HG03521 (cell line): Measurements from ENCODE around the gene NEK3.
"Not testable (repeated sequence)": the region's sequence is repeated elsewhere in the genome, so short reads cannot be mapped to it uniquely, and the experiment has no call there.

ENCODE experiments used
- ATAC-seq: cut with Tn5 transposase; IDR thresholded peaks from one replicate; pipeline ENCODE4 v1.9.1; 2021; ENCODE audit warnings: mild to moderate bottlenecking, moderate library complexity; ENCODE audit not compliant: unreplicated experiment

The NEK3 gene

GRCh38 chr13:52159159-52159982 is at the start of gene NEK3:
Gene NEK3 (minus strand): TSS chr13:52159597. CDS start chr13:52156191, 3,406 bp downstream.
- peak; percentile 71 for ATAC-seq

GRCh38 chr13:52208384-52208783 is 49.0 kb upstream of the NEK3 start:
- ATAC-seq = not testable (repeated sequence)

GRCh38 chr13:52207896-52208295 is 48.5 kb upstream of the NEK3 start:
- ATAC-seq = not testable (repeated sequence)

GRCh38 chr13:52207337-52207736 is 47.9 kb upstream of the NEK3 start:
- ATAC-seq = not testable (repeated sequence)

- ATAC-seq = not testable (repeated sequence)
Observed at GRCh38 chr13:52204546-52204945, 45.1 kb upstream of the NEK3 start.

- not testable (repeated sequence) for ATAC-seq
Observed at GRCh38 chr13:52203864-52204263, 44.5 kb upstream of the NEK3 start.

GRCh38 chr13:52202506-52202905 is 43.1 kb upstream of the NEK3 start:
- ATAC-seq = not testable (repeated sequence)

- ATAC-seq = not testable (repeated sequence)
Observed at GRCh38 chr13:52201439-52202193, 42.2 kb upstream of the NEK3 start.

- ATAC-seq = peak; percentile 65
Observed at GRCh38 chr13:52195401-52195837, 36.0 kb upstream of the NEK3 start.

GRCh38 chr13:52194184-52194868 is 34.9 kb upstream of the NEK3 start:
- peak; percentile 78 for ATAC-seq

- ATAC-seq = not testable (repeated sequence)
Observed at GRCh38 chr13:52193587-52194183, 34.3 kb upstream of the NEK3 start.

- ATAC-seq = peak; percentile 73
Observed at GRCh38 chr13:52187424-52188187, 28.2 kb upstream of the NEK3 start.

GRCh38 chr13:52187029-52187423 is 27.6 kb upstream of the NEK3 start:
- no peak for ATAC-seq

- not testable (repeated sequence) for ATAC-seq
Observed at GRCh38 chr13:52181316-52181954, 22.0 kb upstream of the NEK3 start.

GRCh38 chr13:52179925-52180324 is 20.5 kb upstream of the NEK3 start:
- no peak for ATAC-seq

GRCh38 chr13:52177276-52177675 is 17.9 kb upstream of the NEK3 start:
- no peak for ATAC-seq

GRCh38 chr13:52173970-52174369 is 14.6 kb upstream of the NEK3 start:
- not testable (repeated sequence) for ATAC-seq

- ATAC-seq = no peak
Observed at GRCh38 chr13:52173373-52173772, 14.0 kb upstream of the NEK3 start.

GRCh38 chr13:52171686-52172085 is 12.3 kb upstream of the NEK3 start:
- not testable (repeated sequence) for ATAC-seq
